Natural killer cell (primary cell): ENCODE measurements around the gene MAT2B. TPM values are rescaled to one million over a fixed set of nuclear protein-coding genes. Genes with fewer than 3 reads are reported as not detected.

Source experiments
- ATAC-seq, 3 donors: fragments of 150-1000 bp in 2 of 3; fragments of 200-7000 bp in 1 of 3; cut with Tn5 transposase; 1 replicate in 1 of 3; 2 replicates in 2 of 3; pipeline ENCODE4 v1.10.0; 2021; ENCODE audit warnings: mild to moderate bottlenecking in 2 of 3, moderate library complexity in 2 of 3
- DNase-seq, 2 donors: peaks; one replicate each; pipeline versions ENCODE4 v3.0.0 to v3.0.0-alpha.2; 2013 to 2021; ENCODE audit warnings: mixed read lengths in 1 of 2
- H3K27ac ChIP-seq: one replicate; pipeline ENCODE4 v1.5.1; 2013; ENCODE audit warnings: mild to moderate bottlenecking, low read length
- H3K27me3 ChIP-seq: one replicate; pipeline ENCODE4 v1.6.1; 2013; ENCODE audit warnings: low read length; ENCODE audit not compliant: control insufficient read depth, insufficient read depth
- H3K36me3 ChIP-seq: one replicate; pipeline ENCODE4 v1.6.1; 2013; ENCODE audit warnings: low read length; ENCODE audit not compliant: control insufficient read depth, insufficient read depth
- H3K4me1 ChIP-seq: one replicate; pipeline ENCODE4 v1.6.1; 2013; ENCODE audit warnings: low read length; ENCODE audit not compliant: control insufficient read depth, insufficient read depth
- H3K4me3 ChIP-seq: one replicate; pipeline ENCODE4 v1.5.1; 2013; ENCODE audit warnings: low read length
- H3K9me3 ChIP-seq: one replicate; pipeline ENCODE4 v1.6.1; 2013; ENCODE audit warnings: low read length; ENCODE audit not compliant: control insufficient read depth, insufficient read depth
- H3K27ac Mint-ChIP-seq, 2 donors: one replicate each; pipeline ENCODE4 v1.8.0; 2022; ENCODE audit warnings: mild to moderate bottlenecking in 2 of 2, mixed read lengths in 2 of 2, moderate library complexity in 1 of 2
- H3K27me3 Mint-ChIP-seq, 2 donors: one replicate each; pipeline ENCODE4 v1.8.0; 2022; ENCODE audit warnings: low read depth in 2 of 2, mixed read lengths in 2 of 2
- H3K36me3 Mint-ChIP-seq: one replicate; pipeline ENCODE4 v1.8.0; 2022; ENCODE audit warnings: mixed read lengths
- H3K4me1 Mint-ChIP-seq, 2 donors: one replicate each; pipeline ENCODE4 v1.8.0; 2022; ENCODE audit warnings: mixed read lengths in 2 of 2
- H3K4me3 Mint-ChIP-seq: one replicate; pipeline ENCODE4 v1.8.0; 2022; ENCODE audit warnings: mild to moderate bottlenecking, moderate library complexity, mixed read lengths
- H3K9me3 Mint-ChIP-seq, 2 donors: one replicate each; pipeline ENCODE4 v1.8.0; 2022; ENCODE audit warnings: mixed read lengths in 2 of 2
- CTCF ChIP-seq: fragments of 200-600 bp; IDR thresholded peaks from one replicate; pipeline ENCODE4 v1.8.0; 2022; ENCODE audit warnings: antibody characterized with exemption
- WGBS: methylation state at CpG from one replicate; pipeline ENCODE4 v1.1.7; 2013; ENCODE audit warnings: missing lambda C conversion rate; ENCODE audit not compliant: insufficient coverage; 5-methylcytosine and 5-hydroxymethylcytosine counted together
- intact Hi-C: fragments of 100-400 bp; cut with micrococcal nuclease; formaldehyde crosslinking; loops from one replicate; pipeline ENCODE4 v1.14.2; 2022
- total RNA-seq, 4 donors: library from RNA; stranded (reverse); fragments of 120-200 nt in 1 of 4; gene quantifications; one replicate each; pipeline versions ENCODE4 v1.2.3 to v1.2.4, GENCODE V29; 2013 to 2022

The MAT2B gene
- total RNA-seq, 3 donors from 2014 or later (not counting 1 experiment from before 2014, with no cell fraction given) = 68.5 to 99.0 (median 80.7) TPM

GRCh38 chr5:163567811-163568210 lies 62.4 kb downstream of the MAT2B start:
- intact Hi-C loops = loop anchor here (5.0 kb wide), 1 partner anchor 1644 kb away; no protein-coding TSS in a partner anchor
- 88% methylated on average over 1 of the region's 1 CpG for WGBS
- H3K27ac ChIP-seq = no peak overlapping the region
- no peaks in the 10 kb centered on the region for H3K9me3 Mint-ChIP-seq
- H3K4me3 Mint-ChIP-seq = peak overlapping the region; percentile 22
- no peaks in the 10 kb centered on the region for H3K9me3 ChIP-seq
- TF ChIP-seq CTCF = no peak
- no peaks in the 10 kb centered on the region for H3K36me3 ChIP-seq
- DNase-seq (no peak), ATAC-seq (no peak)
- no peak overlapping the region for H3K4me3 ChIP-seq
- H3K4me1 ChIP-seq = peaks cover 15% of the 10 kb centered on the region
- peaks cover 18% of the 10 kb centered on the region in 2 donors for H3K4me1 Mint-ChIP-seq
- peaks cover 12% of the 10 kb centered on the region for H3K27me3 ChIP-seq
- H3K36me3 Mint-ChIP-seq = no peaks in the 10 kb centered on the region
- H3K27me3 Mint-ChIP-seq = peaks cover 49 to 75% of the 10 kb centered on the region in 2 donors
- no peak overlapping the region for H3K27ac Mint-ChIP-seq

Other genes with a start within 250 kb of the MAT2B start
- gene CCNG1, start 68.0 kb upstream of the MAT2B start, total RNA-seq = 100 to 1,000 TPM in 1 of 3 donors, 10 to 100 TPM in 2; 71.7 to 100 (median 78.7) TPM
- gene NUDCD2, start 45.5 kb upstream of the MAT2B start, total RNA-seq = 10 to 100 TPM; 13.2 to 24.7 (median 21.7) TPM
- under 1 TPM; 0.42 to 0.70 (median 0.63) TPM for gene HMMR, start 45.0 kb upstream of the MAT2B start, total RNA-seq